Upper lobe of right lung (tissue), 1 donor: ENCODE measurements around the gene CYRIA. TPM values are rescaled to one million over a fixed set of nuclear protein-coding genes. Genes with fewer than 3 reads are reported as not detected.

ENCODE experiments used
- ATAC-seq: fragments of 200-7000 bp; cut with Tn5 transposase; one replicate; pipeline ENCODE4 v1.9.1; 2020; ENCODE audit warnings: mild to moderate bottlenecking, moderate library complexity
- DNase-seq: peaks from one replicate; pipeline ENCODE4 v3.0.0-alpha.2; 2020
- H3K27ac ChIP-seq: fragments of 200-600 bp; one replicate; pipeline ENCODE4 v1.8.0; 2022
- H3K27me3 ChIP-seq: fragments of 200-600 bp; one replicate; pipeline ENCODE4 v1.8.0; 2022; ENCODE audit warnings: mild to moderate bottlenecking
- H3K36me3 ChIP-seq: fragments of 200-600 bp; one replicate; pipeline ENCODE4 v1.8.0; 2022
- H3K4me1 ChIP-seq: fragments of 200-600 bp; one replicate; pipeline ENCODE4 v1.8.0; 2022
- H3K4me3 ChIP-seq: fragments of 200-600 bp; one replicate; pipeline ENCODE4 v1.8.0; 2022; ENCODE audit warnings: mild to moderate bottlenecking
- H3K9me3 ChIP-seq: fragments of 200-600 bp; one replicate; pipeline ENCODE4 v1.8.0; 2022
- intact Hi-C: fragments of 100-400 bp; cut with DNase I; formaldehyde crosslinking; loops from one replicate; pipeline ENCODE4 v1.11.0; 2022
- total RNA-seq: library from RNA; stranded (reverse); fragmentation: NEBNext Ultra II Directional; extraction: Animal tissue kit (Norgen Biotek cat#: 25700); gene quantifications from one replicate; pipeline ENCODE4 v1.2.1, GENCODE V29; 2021
- TF ChIP-seq, protein P1 (sequence below): fragments of 200-600 bp; IDR thresholded peaks from one replicate; pipeline ENCODE4 v1.8.0; 2022; ENCODE audit warnings: antibody characterized with exemption
- donor health status: DM: no; HTN: yes; CAD: no; lungs with severe emphysema.

Gene CYRIA
- total RNA-seq, 1 donor from 2014 or later = 24.2 TPM

DNA sequence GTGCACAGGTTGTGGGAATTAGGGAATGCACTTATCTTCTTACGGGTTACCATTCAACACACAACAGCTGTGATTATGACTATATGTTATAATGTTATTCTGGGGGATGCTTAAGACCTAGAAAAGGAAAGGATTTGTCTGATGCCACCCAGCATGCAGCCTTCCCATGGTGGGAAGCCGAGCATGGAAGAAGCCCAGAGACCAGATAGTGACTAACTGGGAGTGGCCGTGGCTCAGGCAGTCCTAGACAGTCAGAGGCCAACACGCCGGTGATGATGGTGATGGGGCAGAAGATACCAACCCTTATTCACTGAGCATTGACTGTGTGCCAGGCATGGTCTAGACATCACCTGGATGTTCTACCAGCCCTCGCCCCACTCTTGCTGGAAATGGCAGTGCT lies 35.9 kb downstream of the CYRIA start:
- TF ChIP-seq, protein P1, sequence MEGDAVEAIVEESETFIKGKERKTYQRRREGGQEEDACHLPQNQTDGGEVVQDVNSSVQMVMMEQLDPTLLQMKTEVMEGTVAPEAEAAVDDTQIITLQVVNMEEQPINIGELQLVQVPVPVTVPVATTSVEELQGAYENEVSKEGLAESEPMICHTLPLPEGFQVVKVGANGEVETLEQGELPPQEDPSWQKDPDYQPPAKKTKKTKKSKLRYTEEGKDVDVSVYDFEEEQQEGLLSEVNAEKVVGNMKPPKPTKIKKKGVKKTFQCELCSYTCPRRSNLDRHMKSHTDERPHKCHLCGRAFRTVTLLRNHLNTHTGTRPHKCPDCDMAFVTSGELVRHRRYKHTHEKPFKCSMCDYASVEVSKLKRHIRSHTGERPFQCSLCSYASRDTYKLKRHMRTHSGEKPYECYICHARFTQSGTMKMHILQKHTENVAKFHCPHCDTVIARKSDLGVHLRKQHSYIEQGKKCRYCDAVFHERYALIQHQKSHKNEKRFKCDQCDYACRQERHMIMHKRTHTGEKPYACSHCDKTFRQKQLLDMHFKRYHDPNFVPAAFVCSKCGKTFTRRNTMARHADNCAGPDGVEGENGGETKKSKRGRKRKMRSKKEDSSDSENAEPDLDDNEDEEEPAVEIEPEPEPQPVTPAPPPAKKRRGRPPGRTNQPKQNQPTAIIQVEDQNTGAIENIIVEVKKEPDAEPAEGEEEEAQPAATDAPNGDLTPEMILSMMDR = no peak
- DNase-seq (no peak), ATAC-seq (no peak)
- Histone ChIP-seq H3K9me3 (no peaks in the 10 kb centered on the region), H3K27ac (no peak overlapping the region), H3K27me3 (no peaks in the 10 kb centered on the region), H3K36me3 (peaks cover 5% of the 10 kb centered on the region), H3K4me1 (peaks cover 52% of the 10 kb centered on the region), H3K4me3 (no peak overlapping the region)
- intact Hi-C loops = no loop called here

DNA sequence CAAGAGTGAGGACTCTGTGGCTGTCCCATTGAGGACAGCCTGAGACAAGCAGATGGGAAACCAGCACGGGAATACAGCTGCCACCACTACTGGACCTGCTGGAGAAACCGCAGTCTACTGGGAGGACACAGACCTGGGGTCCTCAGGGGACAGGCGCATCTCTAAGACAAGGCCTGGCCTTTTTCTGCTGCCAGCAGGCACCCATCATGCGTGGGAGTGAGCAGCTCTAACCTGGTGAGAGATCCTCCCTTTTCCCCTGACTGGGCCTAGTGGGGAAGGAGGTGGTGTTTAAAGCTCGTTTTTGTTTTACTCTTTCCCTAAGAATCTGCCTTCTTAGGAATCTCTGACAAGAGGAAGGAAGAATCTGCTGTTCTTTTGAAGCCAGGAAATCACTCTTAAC lies 36.6 kb downstream of the CYRIA start:
- H3K27ac ChIP-seq = no peak overlapping the region
- ATAC-seq = no peak
- TF ChIP-seq, protein P1 = no peak

DNA sequence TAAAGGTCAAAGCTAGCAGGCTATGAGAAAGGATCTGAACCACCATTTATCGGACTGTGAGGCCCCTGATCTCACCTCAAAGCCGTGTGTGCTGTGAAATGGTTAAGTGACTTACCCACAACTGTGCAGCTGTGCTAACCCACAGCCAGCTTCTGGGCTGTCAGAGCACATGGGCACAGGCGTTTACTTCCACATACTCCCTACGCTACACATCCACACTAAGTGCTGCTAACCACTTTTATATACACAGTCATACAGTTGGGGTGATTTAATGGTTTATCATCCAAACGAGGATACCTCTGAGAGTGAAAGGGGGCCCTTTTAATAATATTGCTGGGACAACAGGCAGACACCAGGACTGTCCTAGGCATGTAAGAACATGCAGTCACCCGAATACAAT lies 37.3 kb downstream of the CYRIA start:
- Histone ChIP-seq H3K27me3 (no peaks in the 10 kb centered on the region), H3K4me1 (peaks cover 60% of the 10 kb centered on the region), H3K36me3 (peaks cover 5% of the 10 kb centered on the region), H3K4me3 (no peak overlapping the region), H3K27ac (no peak overlapping the region), H3K9me3 (no peaks in the 10 kb centered on the region)
- intact Hi-C loops = no loop called here
- TF ChIP-seq, protein P1 = no peak
- DNase-seq (no peak), ATAC-seq (peak; percentile 5)

More for the DNA sequence above, 36.6 kb downstream of the CYRIA start:
- H3K4me1 ChIP-seq = peaks cover 59% of the 10 kb centered on the region
- H3K36me3 ChIP-seq = peaks cover 5% of the 10 kb centered on the region
- intact Hi-C loops = no loop called here
- no peaks in the 10 kb centered on the region for H3K27me3 ChIP-seq
- no peak for DNase-seq
- no peaks in the 10 kb centered on the region for H3K9me3 ChIP-seq
- H3K4me3 ChIP-seq = no peak overlapping the region

DNA sequence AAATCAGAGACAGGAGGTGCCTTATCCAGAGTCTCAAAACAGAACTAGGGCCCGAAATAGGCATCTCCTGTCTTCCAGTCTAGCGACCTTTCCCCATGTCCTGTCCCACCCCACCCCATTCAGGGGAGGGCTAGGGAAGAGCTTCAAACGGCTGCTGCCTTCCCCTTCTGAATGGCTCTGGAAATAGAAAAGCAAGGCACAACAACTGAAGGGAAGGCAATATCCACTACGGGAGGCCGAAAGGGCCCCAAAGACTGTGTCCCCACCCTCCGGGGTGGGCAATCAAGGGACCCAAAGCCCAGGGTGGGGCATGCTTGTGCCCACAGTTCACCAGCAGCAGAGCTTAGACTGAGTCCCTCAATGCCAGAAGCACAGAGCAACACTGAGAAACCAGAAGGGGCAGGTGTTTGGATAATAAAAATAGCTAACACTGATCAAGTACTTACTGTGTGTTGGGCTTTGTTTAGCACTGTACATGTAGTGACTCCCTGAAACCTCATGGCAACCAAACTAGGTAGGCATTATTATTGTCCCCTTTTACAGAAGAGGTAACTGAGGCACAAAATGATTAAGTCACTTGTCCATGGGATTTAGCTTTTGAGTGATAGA lies 38.5 kb downstream of the CYRIA start:
- Histone ChIP-seq H3K4me1 (peaks cover 65% of the 10 kb centered on the region), H3K27ac (peak overlapping the region; percentile 81), H3K27me3 (no peaks in the 10 kb centered on the region), H3K9me3 (no peaks in the 10 kb centered on the region), H3K36me3 (peaks cover 5% of the 10 kb centered on the region), H3K4me3 (no peak overlapping the region)
- ATAC-seq (no peak), DNase-seq (no peak)
- TF ChIP-seq, protein P1 = no peak
- intact Hi-C loops = no loop called here

DNA sequence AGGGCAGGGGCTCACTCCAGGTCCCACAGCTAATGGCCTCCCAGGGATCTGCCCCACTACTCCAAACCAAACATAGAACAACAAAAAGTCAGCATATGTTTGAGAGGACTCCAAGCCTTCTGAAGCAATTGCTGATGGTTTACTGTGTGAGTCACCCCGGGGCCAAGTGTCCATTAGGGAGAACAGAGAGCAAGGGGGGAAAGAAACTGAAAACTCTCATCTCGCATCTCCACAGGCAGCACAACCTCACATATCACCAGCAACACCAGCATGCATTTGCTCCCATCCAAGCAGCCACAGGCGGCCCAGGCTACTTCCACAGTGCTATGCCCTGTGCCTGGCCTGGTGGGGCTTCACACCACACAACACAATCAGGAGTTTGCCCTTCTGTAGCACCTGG lies 39.1 kb downstream of the CYRIA start:
- intact Hi-C loops = no loop called here
- no peaks in the 10 kb centered on the region for H3K27me3 ChIP-seq
- TF ChIP-seq, protein P1 = no peak
- H3K9me3 ChIP-seq = no peaks in the 10 kb centered on the region
- DNase-seq = no peak
- ATAC-seq = peak; percentile 51
- H3K4me3 ChIP-seq = no peak overlapping the region
- peaks cover 71% of the 10 kb centered on the region for H3K4me1 ChIP-seq
- H3K36me3 ChIP-seq = peaks cover 5% of the 10 kb centered on the region
- peak overlapping the region; percentile 81 for H3K27ac ChIP-seq

DNA sequence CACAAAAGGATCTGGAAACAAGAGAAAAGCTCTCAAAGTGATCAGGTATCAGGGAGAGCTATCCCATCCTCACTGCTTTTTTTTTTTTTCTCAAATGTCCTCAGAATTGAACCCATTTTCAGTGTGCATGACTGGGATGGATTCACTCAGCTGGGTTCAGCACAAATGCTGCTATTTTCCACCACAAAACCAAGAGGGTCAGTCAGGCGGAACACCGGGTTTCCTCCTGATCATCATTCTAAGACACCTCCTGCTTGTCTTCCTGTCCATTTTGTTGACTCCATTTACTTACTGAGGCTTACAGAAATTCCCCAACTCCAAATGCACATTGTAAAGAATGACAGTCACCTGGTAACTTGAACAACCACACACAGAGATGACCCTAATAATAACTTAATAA lies 39.9 kb downstream of the CYRIA start:
- H3K4me1 ChIP-seq = peaks cover 75% of the 10 kb centered on the region

More for the DNA sequence above, 39.9 kb downstream of the CYRIA start:
- Histone ChIP-seq H3K27ac (peak overlapping the region; percentile 81), H3K36me3 (peaks cover 5% of the 10 kb centered on the region), H3K4me3 (no peak overlapping the region), H3K27me3 (no peaks in the 10 kb centered on the region), H3K9me3 (no peaks in the 10 kb centered on the region)
- DNase-seq (no peak), ATAC-seq (no peak)
- intact Hi-C loops = no loop called here
- TF ChIP-seq, protein P1 = no peak
